Spleen (tissue), 11 donors: Measurements from ENCODE around the gene VPS39. TPM values are rescaled to one million over a fixed set of nuclear protein-coding genes. Genes with fewer than 3 reads are reported as not detected.

Source experiments
- DNase-seq: peaks from one replicate; pipeline ENCODE4 v3.0.0-alpha.2; 2020
- H3K27ac ChIP-seq, 8 donors: fragments of 200-600 bp; sonication (generic) in 7 of 8; 1 replicate in 4 of 8; 2 replicates in 4 of 8; pipeline versions ENCODE4 v1.5.0 to v1.8.0; 2016 to 2021; ENCODE audit warnings: inconsistent platforms in 4 of 8, mild to moderate bottlenecking in 4 of 8, moderate library complexity in 1 of 8
- H3K27me3 ChIP-seq, 7 donors: fragments of 200-600 bp; sonication (generic) in 6 of 7; replicated peaks in 1 of 7; 1 replicate in 4 of 7; 2 replicates in 3 of 7; pipeline versions ENCODE4 v1.5.0 to v1.8.0; 2016 to 2021; ENCODE audit warnings: inconsistent platforms in 3 of 7, mild to moderate bottlenecking in 1 of 7
- H3K36me3 ChIP-seq, 6 donors: fragments of 200-600 bp; sonication (generic) in 5 of 6; 1 replicate in 4 of 6; 2 replicates in 2 of 6; pipeline versions ENCODE4 v1.5.0 to v1.8.0; 2016 to 2021; ENCODE audit warnings: inconsistent platforms in 2 of 6
- H3K4me1 ChIP-seq, 6 donors: fragments of 200-600 bp; sonication (generic) in 5 of 6; 1 replicate in 3 of 6; 2 replicates in 3 of 6; pipeline versions ENCODE4 v1.5.0 to v1.8.0; 2016 to 2021; ENCODE audit warnings: inconsistent platforms in 3 of 6
- H3K4me3 ChIP-seq, 8 donors: fragments of 200-600 bp; sonication (generic) in 7 of 8; 1 replicate in 4 of 8; 2 replicates in 4 of 8; pipeline versions ENCODE4 v1.5.0 to v1.8.0; 2016 to 2021; ENCODE audit warnings: inconsistent platforms in 4 of 8, mild to moderate bottlenecking in 4 of 8, moderate library complexity in 2 of 8
- H3K9me3 ChIP-seq, 8 donors: fragments of 200-600 bp; sonication (generic) in 7 of 8; 1 replicate in 4 of 8; 2 replicates in 4 of 8; pipeline versions ENCODE4 v1.5.0 to v1.8.0; 2016 to 2021; ENCODE audit warnings: inconsistent platforms in 4 of 8
- CTCF ChIP-seq, 11 experiments: fragments of 200-600 bp in 7 of 11; fragments of 450-650 bp in 4 of 11; sonication (generic) in 4 of 11; IDR thresholded peaks in 8 of 11; conservative IDR thresholded peaks in 3 of 11; 1 replicate in 7 of 11; 2 replicates in 4 of 11; pipeline versions ENCODE4 v1.4.0 to v1.8.0; 2016 to 2021; ENCODE audit warnings: antibody characterized with exemption in 11 of 11, inconsistent platforms in 4 of 11, mild to moderate bottlenecking in 1 of 11
- POLR2A ChIP-seq, 3 donors: fragments of 450-650 bp; IDR thresholded peaks; one replicate each; pipeline ENCODE4 v1.5.1; 2017; ENCODE audit warnings: antibody characterized with exemption in 3 of 3, mild to moderate bottlenecking in 1 of 3
- POLR2AphosphoS5 ChIP-seq, 3 donors: sonication (generic); formaldehyde crosslinking; IDR thresholded peaks; one replicate each; pipeline ENCODE4 v1.5.1; 2017; ENCODE audit warnings: antibody characterized with exemption in 3 of 3
- WGBS, 5 donors: extraction: QIAGEN DNeasy Blood & Tissue Kit in 3 of 5; methylation state at CpG; one replicate each; pipeline versions ENCODE4 v1.1.5 to v1.1.7; 2013 to 2018; 5-methylcytosine and 5-hydroxymethylcytosine counted together
- intact Hi-C: fragments of 100-400 bp; cut with DNase I; formaldehyde crosslinking; loops from one replicate; pipeline ENCODE4 v1.15.0; 2023; ENCODE audit warnings: low total_unique reads
- polyA plus RNA-seq, 3 donors: library from polyadenylated mRNA; stranded (reverse); fragments of 200-250 nt; gene quantifications; one replicate each; pipeline ENCODE4 v1.2.1, GENCODE V29; 2013
- total RNA-seq, 7 donors: library from RNA; depleted of rRNA in 3 of 7; stranded (reverse); fragments of >200 nt in 3 of 7; fragmentation: NEBNext Ultra II Directional in 4 of 7; extraction: Animal tissue kit (Norgen Biotek cat#: 25700) in 4 of 7; gene quantifications; one replicate each; pipeline versions ENCODE4 v1.1.0 to v1.2.1, GENCODE V29; 2016 to 2021
- donor health status: healthy with polysubstance abuse.
- donor health status: DM: no; HTN: no; CAD: no; lungs with moderate emphysema.
- donor health status: DM: no; HTN: no; CAD: no.
- donor health status: Bipolar disorder and iron deficiency.
- donor health status: healthy.
- donor health status: DM: no; HTN: no; CAD: no.
- donor health status: DM: yes; HTN: yes; CAD: no.

The VPS39 gene
- total and polyA plus RNA-seq, 10 donors: 25.9 to 220 (median 94.2) TPM

GRCh38 chr15:42152921-42153698, 55.0 kb downstream of the VPS39 start:
- Histone ChIP-seq H3K27ac (no peak overlapping the region), H3K27me3 (peaks cover 0 to 3% (median 0%) of the 10 kb centered on the region in 7 donors), H3K36me3 (no peaks in the 10 kb centered on the region), H3K9me3 (no peaks in the 10 kb centered on the region), H3K4me1 (no peaks in the 10 kb centered on the region), H3K4me3 (no peak overlapping the region)
- TF ChIP-seq POLR2AphosphoS5 (IDR thresholded peaks at IDR 0.05): no peak
- no peak for TF ChIP-seq POLR2A (IDR thresholded peaks at IDR 0.05)
- TF ChIP-seq CTCF (IDR thresholded peaks at IDR 0.05 in 8 of 11, conservative IDR thresholded peaks at IDR 0.05 in 3 of 11): no peak
- 83 to 87% (median 83%) methylated on average over 9 to 11 of the region's 11 CpGs for WGBS, 5 donors
- DNase-seq: peak; percentile 60
- intact Hi-C loops: no loop called here

GRCh38 chr15:42152196-42152920, 55.7 kb downstream of the VPS39 start:
- Histone ChIP-seq H3K36me3 (no peaks in the 10 kb centered on the region), H3K4me1 (no peaks in the 10 kb centered on the region), H3K27me3 (peaks cover 0 to 3% (median 0%) of the 10 kb centered on the region in 7 donors), H3K4me3 (no peak overlapping the region), H3K27ac (no peak overlapping the region), H3K9me3 (no peaks in the 10 kb centered on the region)
- no peak for TF ChIP-seq CTCF (IDR thresholded peaks at IDR 0.05 in 8 of 11, conservative IDR thresholded peaks at IDR 0.05 in 3 of 11)
- TF ChIP-seq POLR2AphosphoS5 (IDR thresholded peaks at IDR 0.05): no peak
- no peak for TF ChIP-seq POLR2A (IDR thresholded peaks at IDR 0.05)
- 83 to 92% (median 88%) methylated on average over 13 to 14 of the region's 14 CpGs for WGBS, 5 donors
- intact Hi-C loops: no loop called here
- peak; percentile 64 for DNase-seq

- no peak overlapping the region for H3K27ac ChIP-seq
- WGBS, 5 donors: 82 to 89% (median 86%) methylated on average over 4 of the region's 4 CpGs
- DNase-seq: peak; percentile 43
- intact Hi-C loops: no loop called here
- TF ChIP-seq POLR2A (IDR thresholded peaks at IDR 0.05) (no peak), CTCF (IDR thresholded peaks at IDR 0.05 in 8 of 11, conservative IDR thresholded peaks at IDR 0.05 in 3 of 11) (no peak), POLR2AphosphoS5 (IDR thresholded peaks at IDR 0.05) (no peak)
- H3K4me3 ChIP-seq: no peak overlapping the region
- H3K4me1 ChIP-seq: no peaks in the 10 kb centered on the region
- no peaks in the 10 kb centered on the region for H3K9me3 ChIP-seq
- H3K27me3 ChIP-seq: peaks cover 0 to 3% (median 0%) of the 10 kb centered on the region in 7 donors
- H3K36me3 ChIP-seq: no peaks in the 10 kb centered on the region
These were observed 56.4 kb downstream of the VPS39 start for GRCh38 chr15:42151736-42152135.

- no peak for TF ChIP-seq POLR2A (IDR thresholded peaks at IDR 0.05)
- DNase-seq: peak; percentile 43
- H3K4me3 ChIP-seq: no peak overlapping the region
- H3K27me3 ChIP-seq: peaks cover 0 to 3% (median 0%) of the 10 kb centered on the region in 7 donors
- no peaks in the 10 kb centered on the region for H3K36me3 ChIP-seq
- no peak overlapping the region for H3K27ac ChIP-seq
- no peaks in the 10 kb centered on the region for H3K9me3 ChIP-seq
- intact Hi-C loops: no loop called here
- 82 to 89% (median 86%) methylated on average over 9 to 10 of the region's 10 CpGs for WGBS, 5 donors
- H3K4me1 ChIP-seq: no peaks in the 10 kb centered on the region
These were observed 57.0 kb downstream of the VPS39 start for GRCh38 chr15:42151141-42151561.
